Activated T-cell treated with anti-CD3 and anti-CD28 coated beads for 48 hours (primary cell): ENCODE results near the gene RPH3AL.

ENCODE experiments used
- DNase-seq: peaks from one replicate; pipeline ENCODE4 v3.0.0-alpha.2; 2020; ENCODE audit warnings: low read depth

The RPH3AL gene

DNA sequence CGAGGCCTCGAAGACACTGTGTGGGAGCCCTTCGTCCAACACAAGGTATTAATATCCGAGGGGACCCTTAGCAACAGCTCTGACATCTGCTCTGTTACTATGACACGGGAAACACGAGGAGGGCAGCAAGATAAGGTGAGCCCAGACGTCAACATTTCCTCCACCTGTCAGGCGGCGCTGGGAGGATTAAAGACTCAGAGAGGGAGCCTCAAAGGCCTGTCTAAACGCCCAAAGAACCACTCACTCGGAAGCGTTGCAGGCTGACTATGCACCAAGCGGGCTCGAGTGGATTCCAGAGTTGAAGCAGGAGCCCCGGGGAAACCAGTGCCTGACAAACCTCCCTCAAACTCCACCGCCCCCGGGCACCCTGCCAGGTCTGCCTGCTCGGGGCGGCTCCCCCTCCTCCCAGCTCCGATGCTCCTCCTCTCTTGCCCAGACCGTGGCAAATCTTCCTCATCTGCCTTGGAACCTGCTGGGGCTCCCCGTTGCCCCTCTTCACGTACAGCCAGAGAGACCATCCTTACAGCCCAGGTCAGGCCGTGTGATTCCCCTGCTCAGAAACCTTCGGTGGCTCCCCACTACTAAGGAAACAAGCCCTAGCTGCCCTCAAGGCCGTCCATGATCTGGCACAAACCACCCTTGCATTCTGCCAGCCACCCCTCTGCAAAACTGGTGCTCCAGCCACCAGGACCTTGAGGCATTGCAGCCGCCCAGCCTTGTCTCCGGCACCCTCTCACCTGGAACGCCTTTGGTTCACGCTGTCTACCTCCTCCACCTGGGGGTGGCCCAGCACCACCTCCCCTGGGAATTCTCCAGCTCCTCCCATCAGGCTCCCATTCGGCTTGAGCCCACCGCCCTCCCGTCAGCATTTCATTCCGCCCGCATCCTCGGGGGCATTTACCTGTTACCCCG is 16.2 kb downstream of the RPH3AL start:
- DNase-seq, result no peak

DNA sequence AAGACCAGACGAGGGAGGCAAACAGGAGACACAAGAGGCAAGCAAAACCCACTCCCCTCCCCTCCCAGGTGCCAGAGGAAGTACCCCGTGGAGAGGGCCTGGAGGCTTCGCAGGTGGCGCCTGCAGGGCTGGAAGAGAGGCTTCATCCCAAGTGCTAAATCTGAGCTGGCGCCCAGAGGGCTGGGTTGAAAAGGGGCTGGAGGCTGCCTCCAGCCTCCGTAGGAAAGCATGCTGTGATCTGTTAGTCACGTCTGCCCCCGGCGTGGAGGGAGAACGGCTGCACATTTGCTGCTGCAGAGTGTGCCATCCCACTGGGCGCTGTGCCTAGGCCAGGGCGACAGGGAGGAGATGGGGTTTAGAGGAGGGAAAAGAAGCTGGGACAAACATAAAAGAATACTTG is 16.9 kb downstream of the RPH3AL start:
- DNase-seq, result no peak

DNA sequence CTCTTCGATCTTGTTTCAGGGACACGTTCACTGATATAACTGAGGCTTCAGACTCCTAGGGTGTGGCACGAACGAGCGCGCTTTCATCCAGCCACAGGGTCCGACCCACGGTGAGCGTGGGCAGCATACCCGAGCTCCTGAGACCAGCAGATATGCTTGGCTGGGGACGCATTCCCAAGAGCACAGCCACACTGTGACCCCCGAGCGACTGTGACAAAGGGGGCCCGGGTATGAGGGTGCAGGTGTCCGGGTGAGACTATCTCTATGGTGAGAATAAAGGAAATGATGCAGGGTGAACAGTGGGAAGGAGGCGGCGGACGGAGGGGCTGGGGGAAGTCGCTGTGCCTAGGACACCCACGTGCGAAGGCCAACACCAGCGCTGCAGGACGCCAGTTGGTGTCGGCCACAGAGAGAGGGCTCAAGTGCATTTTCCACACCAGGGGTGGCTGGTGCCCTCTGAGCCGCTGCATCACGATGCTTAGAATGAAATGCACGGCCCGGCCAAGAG is 17.6 kb downstream of the RPH3AL start:
- no peak for DNase-seq

DNA sequence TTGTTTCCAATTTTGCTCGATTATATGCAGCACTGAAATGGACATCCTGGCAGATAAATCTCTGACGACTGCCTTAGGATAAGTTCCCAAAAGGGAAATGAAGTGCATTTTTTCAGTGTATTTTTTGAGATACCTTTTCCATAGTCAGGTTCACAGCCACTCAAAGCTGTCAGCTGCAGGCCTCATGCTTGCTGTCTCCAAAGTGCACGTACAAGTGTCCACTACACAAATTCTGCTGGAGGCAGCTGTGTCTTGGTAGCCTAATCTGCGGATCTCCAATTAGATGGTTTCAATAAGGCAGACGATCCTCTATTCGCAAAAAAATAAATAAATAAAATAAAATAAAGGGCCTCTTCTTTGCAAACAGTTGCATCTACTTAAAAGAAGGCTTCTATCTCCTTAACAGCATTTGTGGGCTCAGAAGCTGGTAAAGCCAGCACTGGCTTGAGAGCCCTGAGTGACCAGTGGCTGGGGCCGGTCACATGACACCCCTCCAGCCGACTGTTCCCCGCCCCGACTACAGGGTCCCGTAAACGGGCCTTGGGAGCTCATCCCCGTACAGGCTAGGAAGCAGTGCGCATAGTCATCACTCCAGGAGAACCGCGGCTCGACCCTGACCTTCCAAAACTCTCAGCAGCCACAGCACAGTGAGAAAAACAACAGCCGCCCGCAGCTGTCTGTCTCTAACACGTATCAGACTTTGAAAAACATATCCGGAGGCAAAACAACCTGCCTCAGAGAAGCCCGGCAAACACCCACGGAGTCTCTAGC is 18.8 kb downstream of the RPH3AL start:
- no peak for DNase-seq

DNA sequence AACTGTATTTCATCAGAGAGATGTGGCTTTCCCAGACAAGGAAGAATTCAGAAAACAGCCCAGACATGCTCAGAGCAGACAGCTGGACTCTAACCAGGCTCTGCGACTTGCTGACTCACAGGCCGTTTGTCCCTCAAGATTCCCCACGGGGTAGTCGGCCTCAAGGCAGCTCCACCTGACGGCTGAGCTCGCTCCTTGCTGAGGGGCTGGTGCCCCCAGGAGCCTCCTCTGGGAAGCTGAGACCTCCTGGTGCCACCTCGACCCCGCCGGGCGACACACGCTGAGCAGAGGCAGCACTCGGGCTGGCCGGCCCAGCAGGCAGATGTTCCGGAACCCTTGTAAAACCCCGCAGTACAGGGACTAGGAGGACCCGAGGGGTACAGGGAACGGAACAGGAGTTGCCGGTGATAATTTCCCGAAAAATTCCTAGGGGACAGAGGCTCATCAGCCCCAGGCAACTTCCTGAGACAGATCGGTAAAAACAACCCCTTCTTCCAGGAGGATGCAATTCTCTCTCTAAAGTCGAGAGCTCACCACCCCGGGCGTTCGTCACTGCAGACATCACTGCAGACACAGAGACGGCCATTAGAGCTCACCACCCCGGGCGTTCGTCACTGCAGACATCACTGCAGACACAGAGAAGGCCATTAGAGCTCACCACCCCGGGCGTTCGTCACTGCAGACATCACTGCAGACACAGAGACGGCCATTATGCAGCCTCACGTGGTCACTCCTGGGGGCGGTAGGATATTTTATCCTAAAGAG is 19.9 kb downstream of the RPH3AL start:
- DNase-seq, result no peak

DNA sequence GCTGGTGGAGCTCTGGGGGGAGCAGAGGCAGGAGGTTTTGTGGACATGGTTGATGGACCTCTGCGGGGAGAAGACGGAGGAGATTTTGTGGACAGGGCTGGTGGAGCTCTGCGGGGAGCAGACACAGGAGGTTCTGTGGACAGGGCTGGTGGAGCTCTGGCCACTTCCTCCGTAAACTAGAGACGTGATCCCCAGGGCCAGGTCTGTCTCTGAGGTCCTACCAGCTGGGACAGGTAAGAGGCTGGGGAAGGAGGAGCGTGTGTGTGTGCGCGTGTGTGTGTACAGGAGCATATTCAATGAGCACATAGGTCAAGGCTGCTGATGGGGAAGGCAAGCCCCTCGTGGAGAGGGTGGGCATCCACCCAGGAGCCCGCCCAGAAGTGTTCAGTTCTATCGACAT is 20.6 kb downstream of the RPH3AL start:
- DNase-seq, result no peak

DNA sequence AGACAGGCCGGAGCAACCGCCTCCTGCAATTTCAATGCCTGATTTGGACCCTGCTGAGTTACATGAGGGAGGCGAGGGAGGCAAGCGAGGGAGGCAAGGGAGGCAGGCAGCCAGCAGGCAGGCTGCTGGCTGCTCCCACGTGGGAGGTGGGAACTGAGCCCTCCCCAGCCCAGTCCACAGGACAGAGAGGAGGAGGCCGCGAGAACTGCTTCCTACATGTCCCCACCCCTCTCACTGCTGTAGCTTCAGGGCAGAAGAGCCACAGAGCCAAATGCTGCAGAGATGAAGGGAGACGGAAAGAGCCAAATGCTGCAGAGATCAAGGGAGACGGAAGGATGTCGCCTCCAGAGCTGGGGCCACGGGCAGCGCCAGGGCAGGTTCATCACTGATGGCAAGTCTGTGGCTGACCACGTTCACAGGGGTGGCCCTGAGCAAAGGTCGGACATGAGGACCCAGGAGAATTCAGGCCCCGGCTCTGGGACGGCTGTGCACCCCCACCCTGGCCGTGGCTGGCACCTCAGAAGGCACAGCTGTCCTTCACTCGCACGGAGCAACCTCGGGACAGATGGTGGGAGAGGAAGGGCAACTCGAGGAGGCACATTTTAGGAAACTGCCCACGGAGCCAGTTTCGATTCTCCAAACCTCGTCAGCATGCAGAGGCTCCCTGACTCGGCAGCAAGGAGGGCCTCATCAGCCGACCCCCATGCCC is 21.5 kb downstream of the RPH3AL start:
- no peak for DNase-seq

DNA sequence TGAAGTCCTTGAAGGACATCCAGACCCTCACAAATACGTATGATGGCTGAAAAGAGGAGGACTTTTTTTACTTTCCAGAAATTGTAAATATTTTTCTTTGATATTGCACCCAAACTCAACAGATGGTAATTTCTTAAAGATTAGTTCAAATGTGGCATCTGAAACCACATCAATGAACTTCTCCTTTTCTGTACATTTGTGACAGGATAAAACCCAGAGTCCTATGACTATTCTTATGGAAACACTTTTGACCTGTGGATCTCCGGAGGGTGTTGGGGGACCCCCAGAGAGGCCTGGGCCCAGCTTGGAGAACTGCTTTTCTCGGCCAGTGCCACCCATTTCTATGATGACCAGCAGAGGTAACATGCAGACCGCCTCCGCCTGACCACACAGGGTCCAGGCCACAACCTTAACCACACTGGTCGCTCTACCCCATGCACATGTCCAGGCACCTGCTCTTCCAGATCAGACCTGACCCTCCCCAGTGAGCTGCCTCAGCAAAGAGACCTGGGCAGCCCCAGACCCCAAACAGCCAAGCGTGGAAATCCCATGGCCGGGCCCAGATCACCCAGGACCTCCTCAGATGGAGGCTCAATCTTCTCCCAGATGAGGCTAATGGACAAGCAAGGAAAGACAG is 22.7 kb downstream of the RPH3AL start:
- no peak for DNase-seq

DNA sequence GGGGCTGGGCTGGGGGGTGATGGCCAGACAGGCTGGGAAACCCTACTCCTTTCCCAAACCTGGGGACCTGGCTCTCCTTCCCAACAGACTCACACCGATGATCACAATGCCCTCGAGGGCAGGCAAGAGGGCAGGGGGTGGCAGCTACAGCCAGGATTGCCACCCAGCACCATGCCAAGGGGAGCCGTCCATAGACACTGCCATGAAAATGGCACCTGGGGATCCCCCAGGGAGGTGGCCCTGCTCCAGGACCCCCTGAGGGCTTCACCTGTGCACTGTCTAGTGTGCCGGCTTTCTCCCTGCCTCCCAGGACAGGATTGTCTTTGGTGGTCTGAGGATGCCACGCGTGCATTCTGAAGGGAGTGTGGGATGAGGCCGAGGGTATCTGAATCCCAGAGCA is 24.6 kb downstream of the RPH3AL start:
- no peak for DNase-seq

DNA sequence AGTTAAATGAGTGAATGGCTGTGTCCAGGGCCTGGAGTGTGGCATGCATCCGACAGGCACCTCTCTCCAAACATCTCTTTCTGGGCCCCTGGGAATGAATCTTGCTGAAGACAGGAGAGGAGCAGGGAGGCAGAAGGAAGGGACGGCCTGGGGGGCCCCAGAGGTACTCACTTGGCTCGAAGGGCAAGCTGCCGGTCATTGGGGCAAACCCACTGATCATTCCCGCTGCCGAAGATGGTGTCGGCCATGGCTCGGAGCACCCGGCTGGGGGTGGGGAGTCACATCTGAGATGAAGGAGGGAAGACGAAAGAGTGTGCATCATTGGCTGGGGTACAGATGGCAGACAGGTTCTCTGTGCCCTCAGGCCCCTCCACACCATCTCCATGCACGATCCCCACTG is 25.3 kb downstream of the RPH3AL start:
- DNase-seq, result no peak

DNA sequence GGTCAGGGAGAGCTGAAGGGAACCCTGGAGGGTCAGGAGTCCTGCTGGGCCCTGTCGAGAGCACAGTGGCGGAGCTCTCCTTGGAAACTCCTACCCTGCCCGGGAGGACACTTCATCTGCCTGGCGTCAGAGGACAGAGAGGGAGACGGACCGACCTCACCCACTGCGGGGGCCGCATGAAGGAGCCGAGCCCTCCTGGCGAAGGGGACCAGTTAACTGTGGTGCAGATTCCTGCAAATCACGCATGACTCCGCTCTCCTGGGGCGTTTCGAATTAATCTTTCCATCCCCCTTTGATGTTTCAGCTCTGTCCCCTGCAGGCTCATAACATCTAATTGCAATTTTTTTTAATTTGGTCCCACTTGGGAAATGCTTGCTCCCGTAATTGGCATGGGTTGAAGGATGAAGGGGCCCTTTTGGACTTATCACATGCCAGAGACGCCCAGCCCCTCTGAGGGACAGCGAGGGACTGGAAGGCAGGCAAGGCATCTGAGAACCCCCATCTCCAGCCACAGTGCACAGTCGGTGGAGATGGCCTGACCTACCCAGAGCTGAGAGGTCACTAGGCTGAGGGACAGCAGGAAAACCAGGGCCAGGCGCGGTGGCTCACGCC is 26.5 kb downstream of the RPH3AL start:
- no peak for DNase-seq

DNA sequence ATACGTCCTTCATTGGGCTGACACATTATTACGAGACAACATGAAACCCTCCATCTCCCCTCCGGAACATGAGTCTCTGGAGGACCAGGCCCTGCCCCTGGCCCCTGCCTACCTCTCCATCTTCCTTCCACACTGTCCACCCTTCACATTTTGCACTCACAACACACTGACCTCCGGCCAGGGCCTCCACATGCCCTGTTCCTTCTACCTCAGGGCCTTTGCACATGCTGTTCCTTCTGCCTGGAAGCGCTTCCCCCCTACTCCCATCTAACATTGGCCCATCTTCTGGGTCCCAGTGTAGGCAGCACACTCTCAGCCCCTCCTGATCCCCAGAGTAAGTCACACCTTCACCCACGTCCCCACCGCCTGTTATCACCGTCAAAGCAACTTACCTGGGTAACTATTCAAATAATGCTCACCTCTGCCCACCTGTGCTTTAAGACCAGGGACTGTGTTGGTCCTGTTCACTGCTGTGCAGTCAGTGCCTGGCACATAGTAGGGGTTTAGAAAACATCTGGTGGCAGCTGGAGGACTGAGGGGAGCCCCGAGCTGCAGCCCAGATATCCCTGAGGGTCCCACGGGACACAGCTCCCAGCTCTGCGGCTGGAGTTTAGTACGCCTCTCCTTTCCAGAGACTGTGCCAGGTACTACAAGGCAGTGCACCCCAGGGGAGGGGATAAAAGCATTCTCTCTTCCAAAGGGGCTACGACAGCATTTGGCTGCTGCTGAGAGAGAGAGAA is 27.2 kb downstream of the RPH3AL start:
- DNase-seq, result no peak

DNA sequence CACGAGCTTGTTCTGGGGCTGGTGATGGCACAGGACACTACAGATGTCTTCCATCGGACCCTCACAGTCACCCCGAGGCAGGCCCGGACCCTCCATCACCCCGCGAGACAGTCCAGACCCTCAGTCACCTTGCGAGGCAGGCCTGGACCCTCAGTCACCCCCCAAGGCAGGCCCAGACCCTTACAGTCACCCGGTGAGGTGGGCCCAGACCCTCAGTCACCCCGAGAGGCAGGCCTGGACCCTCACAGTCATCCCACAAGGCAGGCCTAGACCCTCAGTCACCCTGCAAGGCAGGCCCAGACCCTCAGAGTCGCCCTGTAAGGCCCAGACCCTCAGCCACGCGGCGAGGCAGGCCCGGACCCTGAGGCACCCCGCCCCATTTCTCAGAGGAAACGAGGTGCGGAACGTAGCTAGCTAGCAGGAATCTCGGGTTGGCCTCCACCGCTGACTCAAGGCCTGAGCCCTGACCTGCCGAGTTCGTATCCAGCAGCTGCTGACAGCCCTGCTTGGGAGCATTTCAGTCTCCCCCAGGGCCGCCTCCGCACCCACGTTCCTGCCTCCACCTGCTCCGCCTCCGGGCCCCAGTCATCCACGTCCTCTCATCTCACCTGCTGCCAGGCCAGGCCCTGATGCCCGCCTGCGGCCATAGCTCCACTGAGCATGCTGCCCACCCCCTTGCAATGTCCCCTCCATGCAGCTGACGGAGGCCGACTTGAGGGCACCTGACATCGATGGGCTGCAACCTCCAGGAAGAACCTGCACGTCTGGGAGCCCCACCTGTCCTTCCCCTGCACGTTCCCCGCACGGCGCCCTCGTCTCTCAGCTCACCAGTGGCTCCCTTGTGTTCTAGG is 28.7 kb downstream of the RPH3AL start:
- no peak for DNase-seq

DNA sequence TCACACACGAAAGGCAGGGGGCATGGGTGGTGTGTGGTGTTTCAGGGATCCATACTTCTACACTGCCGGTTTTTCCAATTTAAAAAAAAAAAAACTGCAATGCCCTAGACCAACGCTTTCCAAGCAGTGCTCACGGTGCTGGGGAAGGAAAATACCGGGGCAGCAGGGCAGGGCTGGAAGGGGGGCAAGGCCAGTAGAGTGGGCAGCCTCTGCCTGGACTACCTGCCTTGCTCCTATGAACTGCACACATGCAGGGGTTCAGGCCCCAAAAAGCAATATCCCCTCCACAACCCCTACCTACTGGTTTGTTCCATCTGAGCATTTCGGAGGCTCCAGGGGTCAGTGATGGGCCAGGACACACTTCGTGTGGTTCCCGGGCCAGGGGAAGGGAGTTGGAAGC is 29.4 kb downstream of the RPH3AL start:
- no peak for DNase-seq

DNA sequence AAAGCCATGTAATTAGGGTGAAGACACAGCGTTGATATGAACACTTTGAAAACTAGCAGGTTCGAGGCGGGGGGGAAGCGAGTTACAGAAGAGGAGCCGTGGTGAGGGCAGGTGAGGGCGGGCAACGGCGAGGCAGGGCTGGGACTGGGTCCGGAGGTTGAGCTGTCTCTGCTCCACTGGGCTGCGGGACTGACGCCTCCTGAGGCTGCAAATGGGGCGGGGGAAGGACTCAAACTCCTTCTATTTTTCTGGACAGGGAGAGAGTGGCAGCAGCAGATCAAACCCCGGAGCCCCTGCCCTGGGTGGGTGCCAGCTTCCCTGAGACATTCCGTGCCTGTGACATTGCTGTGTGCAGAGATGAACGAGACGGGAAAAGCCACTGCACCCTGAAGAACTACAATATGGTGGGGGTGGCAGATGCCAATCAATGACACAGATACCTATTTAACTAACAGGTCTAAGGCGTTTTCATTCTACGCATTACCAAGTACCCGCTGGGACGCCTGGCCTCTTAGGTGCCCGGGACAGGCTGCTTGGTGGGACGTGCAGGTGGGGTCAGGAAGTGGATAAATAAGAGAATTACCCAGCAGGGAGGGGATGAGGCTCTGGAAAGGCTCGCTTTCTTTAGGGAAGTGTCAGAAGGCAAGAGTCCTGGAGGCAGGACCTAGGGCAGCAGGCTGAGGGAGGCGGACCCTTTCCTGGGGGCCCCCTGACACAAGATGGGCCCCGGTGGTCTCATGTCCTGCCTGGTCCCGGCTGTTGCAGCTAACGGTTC is 30.4 kb downstream of the RPH3AL start:
- DNase-seq, result no peak

DNA sequence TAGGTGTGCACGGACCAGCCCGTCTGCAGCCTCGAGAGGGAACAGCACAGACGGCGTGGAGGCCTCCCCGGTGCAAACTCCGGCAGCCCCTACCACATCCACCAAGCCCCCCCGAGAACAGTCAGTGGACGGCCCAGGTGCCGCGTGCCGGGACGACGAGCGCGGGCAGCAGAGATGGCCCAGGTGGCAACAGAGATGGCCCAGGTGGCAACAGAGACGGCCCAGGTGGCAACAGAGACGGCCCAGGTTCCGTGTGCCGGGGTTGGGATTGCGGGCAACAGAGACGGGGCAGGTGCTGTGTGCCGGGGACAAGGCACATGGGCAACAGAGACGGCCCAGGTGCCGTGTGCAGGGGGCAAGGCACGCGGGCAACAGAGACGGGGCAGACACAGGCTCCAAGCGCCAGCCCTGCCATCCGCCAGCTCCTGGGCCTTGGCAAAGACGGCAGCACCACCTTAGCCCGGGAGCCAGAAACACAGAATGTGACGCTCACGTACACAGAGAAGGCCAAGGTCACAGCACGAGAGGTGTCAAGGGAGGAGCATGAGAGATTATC is 31.1 kb downstream of the RPH3AL start:
- DNase-seq, result no peak

DNA sequence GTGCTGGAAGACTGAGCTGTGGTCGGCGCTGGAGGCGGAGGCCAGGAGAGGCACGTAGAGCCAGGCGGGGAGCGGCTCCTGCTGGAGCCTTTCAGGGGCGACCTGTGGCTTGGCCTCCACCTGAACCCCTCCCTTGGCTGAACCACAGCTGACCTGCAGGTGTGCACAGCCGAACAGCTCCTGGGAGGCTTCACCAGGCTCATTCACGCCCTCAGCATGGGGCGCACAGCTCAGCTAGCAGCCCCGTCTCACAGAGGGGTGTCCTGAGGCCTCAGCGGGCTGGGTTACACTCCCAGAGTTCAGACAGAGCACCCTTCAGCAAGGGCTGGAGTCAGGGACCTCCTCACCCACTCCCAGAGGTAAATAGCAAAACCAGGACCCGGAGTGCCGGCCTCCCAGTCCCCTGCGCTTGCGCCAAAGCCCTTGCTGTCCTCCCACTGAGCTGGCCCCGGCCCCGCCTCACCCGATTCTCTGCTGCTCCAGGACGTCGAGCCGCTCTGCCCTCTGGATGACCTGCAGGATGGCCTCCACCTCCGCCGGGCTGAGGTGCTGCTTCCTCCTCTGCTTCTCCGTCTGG is 31.7 kb downstream of the RPH3AL start:
- no peak for DNase-seq

DNA sequence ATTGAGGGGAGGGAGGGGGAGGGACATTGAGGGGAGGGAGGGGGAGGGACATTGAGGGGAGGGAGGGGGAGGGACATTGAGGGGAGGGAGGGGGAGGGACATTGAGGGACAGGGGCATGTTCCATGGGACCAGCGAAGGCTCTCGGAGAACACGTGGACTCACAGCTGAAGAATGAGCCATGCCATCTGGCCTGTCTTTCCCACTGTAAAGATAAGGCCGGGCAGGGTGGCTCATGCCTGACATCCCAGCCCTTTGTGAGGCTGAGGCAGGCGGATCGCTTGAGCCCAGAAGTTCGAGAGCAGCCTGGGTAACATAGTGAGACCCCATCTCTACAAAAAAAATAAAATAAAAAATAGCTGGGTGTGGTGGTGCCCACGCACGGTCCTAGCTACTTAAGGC is 32.5 kb downstream of the RPH3AL start:
- no peak for DNase-seq
